Ascending aorta (tissue), 2 donors: ENCODE data around the gene FIZ1. TPM values are rescaled to one million over a fixed set of nuclear protein-coding genes. Genes with fewer than 3 reads are reported as not detected.

Experiments
- DNase-seq, 2 donors: peaks; one replicate each; pipeline ENCODE4 v3.0.0-alpha.2; 2019; ENCODE audit warnings: low spot score in 2 of 2
- H3K27ac ChIP-seq, 2 donors: fragments of 200-600 bp; sonication (generic); one replicate each; pipeline ENCODE4 v1.5.1; 2016 to 2017; ENCODE audit warnings: mild to moderate bottlenecking in 1 of 2
- H3K27me3 ChIP-seq: fragments of 200-600 bp; sonication (generic); one replicate; pipeline ENCODE4 v1.5.1; 2017
- H3K36me3 ChIP-seq, 2 donors: fragments of 200-600 bp; sonication (generic); one replicate each; pipeline ENCODE4 v1.5.1; 2016
- H3K4me1 ChIP-seq, 2 donors: fragments of 200-600 bp; sonication (generic); one replicate each; pipeline ENCODE4 v1.5.1; 2016 to 2017; ENCODE audit warnings: mild to moderate bottlenecking in 1 of 2
- H3K4me3 ChIP-seq, 2 donors: fragments of 200-600 bp; sonication (generic); one replicate each; pipeline ENCODE4 v1.5.1; 2016 to 2017; ENCODE audit warnings: mild to moderate bottlenecking in 1 of 2
- H3K9me3 ChIP-seq, 2 donors: fragments of 200-600 bp; sonication (generic); one replicate each; pipeline ENCODE4 v1.5.1; 2016
- intact Hi-C: fragments of 100-400 bp; cut with DNase I; formaldehyde crosslinking; loops from one replicate; pipeline ENCODE4 v1.15.1; 2023
- total RNA-seq: library from RNA; depleted of rRNA; stranded (reverse); fragments of >200 nt; gene quantifications from one replicate; pipeline ENCODE4 v1.1.0, GENCODE V29; 2016
- TF ChIP-seq, protein P1 (sequence below), 3 experiments: fragments of 200-600 bp in 2 of 3; fragments of 450-650 bp in 1 of 3; sonication (generic) in 2 of 3; IDR thresholded peaks; one replicate each; pipeline ENCODE4 v1.5.1; 2016 to 2019; ENCODE audit warnings: antibody characterized with exemption in 3 of 3, mild to moderate bottlenecking in 1 of 3, moderate library complexity in 1 of 3

Gene FIZ1
- total RNA-seq, 1 donor from 2014 or later, result 30.5 TPM

GRCh38 chr19:55623130-55623529 is 23.8 kb upstream of the FIZ1 start:
- H3K9me3 ChIP-seq, result no peaks in the 10 kb centered on the region
- no peaks in the 10 kb centered on the region for H3K27me3 ChIP-seq
- intact Hi-C loops, result loop anchor here (5.0 kb wide), 1 partner anchor 161 kb away; the partner anchor contains the start of genes C19orf85 and ISOC2
- TF ChIP-seq, protein P1, sequence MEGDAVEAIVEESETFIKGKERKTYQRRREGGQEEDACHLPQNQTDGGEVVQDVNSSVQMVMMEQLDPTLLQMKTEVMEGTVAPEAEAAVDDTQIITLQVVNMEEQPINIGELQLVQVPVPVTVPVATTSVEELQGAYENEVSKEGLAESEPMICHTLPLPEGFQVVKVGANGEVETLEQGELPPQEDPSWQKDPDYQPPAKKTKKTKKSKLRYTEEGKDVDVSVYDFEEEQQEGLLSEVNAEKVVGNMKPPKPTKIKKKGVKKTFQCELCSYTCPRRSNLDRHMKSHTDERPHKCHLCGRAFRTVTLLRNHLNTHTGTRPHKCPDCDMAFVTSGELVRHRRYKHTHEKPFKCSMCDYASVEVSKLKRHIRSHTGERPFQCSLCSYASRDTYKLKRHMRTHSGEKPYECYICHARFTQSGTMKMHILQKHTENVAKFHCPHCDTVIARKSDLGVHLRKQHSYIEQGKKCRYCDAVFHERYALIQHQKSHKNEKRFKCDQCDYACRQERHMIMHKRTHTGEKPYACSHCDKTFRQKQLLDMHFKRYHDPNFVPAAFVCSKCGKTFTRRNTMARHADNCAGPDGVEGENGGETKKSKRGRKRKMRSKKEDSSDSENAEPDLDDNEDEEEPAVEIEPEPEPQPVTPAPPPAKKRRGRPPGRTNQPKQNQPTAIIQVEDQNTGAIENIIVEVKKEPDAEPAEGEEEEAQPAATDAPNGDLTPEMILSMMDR (IDR thresholded peaks at IDR 0.05), result no peak
- no peak for DNase-seq
- peaks cover 3 to 12% of the 10 kb centered on the region in 2 donors for H3K36me3 ChIP-seq
- peak overlapping the region in 1 of 2 donors; percentile 97 for H3K27ac ChIP-seq
- H3K4me3 ChIP-seq, result no peak overlapping the region
- peaks cover 0 to 5% of the 10 kb centered on the region in 2 donors for H3K4me1 ChIP-seq

GRCh38 chr19:55622242-55622969 is 23.1 kb upstream of the FIZ1 start:
- Histone ChIP-seq H3K27me3 (no peaks in the 10 kb centered on the region), H3K36me3 (peaks cover 6 to 19% of the 10 kb centered on the region in 2 donors), H3K4me1 (peaks cover 0 to 5% of the 10 kb centered on the region in 2 donors), H3K9me3 (no peaks in the 10 kb centered on the region), H3K27ac (no peak overlapping the region), H3K4me3 (no peak overlapping the region)
- intact Hi-C loops, result loop anchor here (5.0 kb wide), 1 partner anchor 160 kb away; the partner anchor contains the start of genes C19orf85 and ISOC2
- DNase-seq, result no peak
- TF ChIP-seq, protein P1 (IDR thresholded peaks at IDR 0.05), result no peak

- no peaks in the 10 kb centered on the region for H3K9me3 ChIP-seq
- intact Hi-C loops, result loop anchor here (5.0 kb wide), 1 partner anchor 159 kb away; the partner anchor contains the start of genes C19orf85 and ISOC2
- peaks cover 12 to 26% of the 10 kb centered on the region in 2 donors for H3K36me3 ChIP-seq
- DNase-seq, result no peak
- H3K4me1 ChIP-seq, result peaks cover 0 to 5% of the 10 kb centered on the region in 2 donors
- no peak overlapping the region for H3K4me3 ChIP-seq
- TF ChIP-seq, protein P1 (IDR thresholded peaks at IDR 0.05), result no peak
- no peak overlapping the region for H3K27ac ChIP-seq
- no peaks in the 10 kb centered on the region for H3K27me3 ChIP-seq
Measured at GRCh38 chr19:55621673-55622231, 22.4 kb upstream of the FIZ1 start.

DNA sequence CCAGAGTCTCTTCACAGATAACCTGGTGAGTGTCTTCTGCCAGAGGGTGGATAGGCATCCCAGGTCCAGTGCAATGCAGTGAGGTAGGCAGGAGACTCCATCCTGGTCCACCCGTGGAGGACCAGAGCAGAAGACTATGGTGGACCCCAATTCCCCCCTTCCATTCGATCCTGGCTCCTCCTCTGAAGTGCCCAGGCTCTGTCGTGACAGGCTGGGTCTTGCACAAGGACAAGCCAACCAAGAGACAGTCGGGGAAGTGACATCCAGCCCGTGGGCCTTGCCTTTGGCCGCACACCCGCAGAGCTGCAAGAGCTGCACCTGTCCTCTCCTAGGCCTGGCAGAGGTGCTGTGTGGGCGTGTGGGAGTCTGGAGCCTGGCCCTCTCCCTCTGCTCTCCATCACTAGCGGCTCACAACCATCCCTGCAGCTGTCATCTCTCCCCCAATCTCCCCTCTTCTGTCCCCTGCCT is 21.9 kb upstream of the FIZ1 start:
- TF ChIP-seq, protein P1 (IDR thresholded peaks at IDR 0.05), result no peak
- Histone ChIP-seq H3K27me3 (no peaks in the 10 kb centered on the region), H3K36me3 (peaks cover 16 to 31% of the 10 kb centered on the region in 2 donors), H3K27ac (no peak overlapping the region), H3K4me1 (peaks cover 0 to 5% of the 10 kb centered on the region in 2 donors), H3K9me3 (no peaks in the 10 kb centered on the region), H3K4me3 (no peak overlapping the region)
- intact Hi-C loops, result loop anchor here (5.0 kb wide), 1 partner anchor 159 kb away; the partner anchor contains the start of genes C19orf85 and ISOC2
- no peak for DNase-seq

DNA sequence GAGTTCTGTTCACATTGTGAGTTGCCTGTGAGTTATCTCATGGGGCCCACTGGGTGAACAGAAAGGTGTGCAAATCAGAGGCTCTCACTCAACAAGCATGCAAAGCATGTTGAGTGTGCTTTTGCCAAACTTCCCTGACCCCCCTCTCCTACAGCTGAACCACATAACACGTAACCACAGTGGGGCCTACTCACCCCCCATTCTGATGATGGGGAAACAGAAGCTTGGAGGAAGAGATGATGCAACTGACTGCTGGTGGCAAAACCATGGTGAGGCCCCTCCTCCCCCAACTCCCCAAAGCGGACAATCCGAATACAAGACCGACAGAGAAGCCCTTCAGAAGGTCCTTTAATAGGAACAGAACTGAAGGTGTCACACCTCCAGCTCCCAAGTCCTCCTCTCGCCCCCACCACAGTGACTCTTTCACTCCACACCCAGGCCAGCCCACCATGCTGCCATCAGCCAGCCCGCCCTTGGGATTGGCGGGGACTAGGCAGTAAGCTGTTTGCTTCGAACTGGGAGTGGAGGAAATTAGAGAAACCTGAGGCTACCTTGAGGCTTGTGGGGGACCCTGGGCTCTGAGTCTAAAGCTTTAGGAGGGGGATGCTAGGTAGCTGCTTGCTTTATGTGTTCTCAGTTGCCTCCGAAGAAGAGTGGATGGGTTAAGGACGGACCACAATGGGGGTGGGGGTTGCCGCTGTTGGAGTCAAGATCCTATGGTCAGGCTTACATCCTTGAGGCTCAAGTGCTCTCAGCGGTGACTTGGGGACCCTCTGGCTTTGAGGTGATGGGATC is 21.3 kb upstream of the FIZ1 start:
- TF ChIP-seq, protein P1 (IDR thresholded peaks at IDR 0.05), result no peak
- intact Hi-C loops, result loop anchor here (5.0 kb wide), 1 partner anchor 158 kb away; the partner anchor contains the start of genes C19orf85 and ISOC2

More for the DNA sequence above, 21.3 kb upstream of the FIZ1 start:
- Histone ChIP-seq H3K9me3 (no peaks in the 10 kb centered on the region), H3K4me3 (no peak overlapping the region), H3K27ac (no peak overlapping the region), H3K4me1 (peaks cover 0 to 5% of the 10 kb centered on the region in 2 donors), H3K36me3 (peaks cover 22 to 35% of the 10 kb centered on the region in 2 donors), H3K27me3 (no peaks in the 10 kb centered on the region)
- no peak for DNase-seq
